ENCODE measurements around the gene UBASH3B.
"Not testable (repeated sequence)": the region's sequence is repeated elsewhere in the genome, so short reads cannot be mapped to it uniquely, and the experiment has no call there.

The UBASH3B gene

GRCh38 chr11:122807731-122808477 is 152.4 kb downstream of the UBASH3B start:
- H3K27me3 Mint-ChIP-seq (ENCODE audit: low read depth) = no peaks in the 10 kb centered on the region
- peaks cover 10% of the 10 kb centered on the region for H3K4me1 Mint-ChIP-seq (ENCODE audit: low read depth)
- H3K9me3 Mint-ChIP-seq = no peaks in the 10 kb centered on the region
- no peak overlapping the region for H3K27ac Mint-ChIP-seq
- no peaks in the 10 kb centered on the region for H3K36me3 Mint-ChIP-seq (ENCODE audit: low read depth)
- no peak overlapping the region for H3K4me3 Mint-ChIP-seq

GRCh38 chr11:122808478-122808869 is 153.0 kb downstream of the UBASH3B start:
- Mint-ChIP-seq H3K4me3 (no peak overlapping the region), H3K4me1 (ENCODE audit: low read depth) (peaks cover 10% of the 10 kb centered on the region), H3K36me3 (ENCODE audit: low read depth) (no peaks in the 10 kb centered on the region), H3K9me3 (no peaks in the 10 kb centered on the region), H3K27ac (no peak overlapping the region), H3K27me3 (ENCODE audit: low read depth) (peaks cover 3% of the 10 kb centered on the region)

DNA sequence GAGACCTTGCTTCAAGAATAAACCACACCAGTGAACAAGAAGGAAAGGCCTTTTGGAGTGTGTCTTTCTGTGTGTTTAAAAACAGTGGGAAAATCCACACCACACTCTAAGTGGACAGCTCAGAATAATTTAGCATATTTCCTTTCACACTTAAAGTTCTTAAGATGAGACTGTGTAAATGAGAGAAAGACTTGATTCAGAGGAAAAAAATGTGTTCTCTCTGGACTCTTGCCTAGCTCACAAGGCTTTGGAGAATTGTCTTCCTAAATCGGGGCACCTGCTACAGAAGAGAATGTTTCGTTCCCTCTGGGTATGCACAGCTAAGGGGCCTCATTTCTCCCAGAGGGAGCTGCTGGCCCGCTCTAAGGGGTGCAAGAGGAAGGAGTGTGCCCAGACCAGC is 154.3 kb downstream of the UBASH3B start:
- Mint-ChIP-seq H3K4me1 (ENCODE audit: low read depth) (peaks cover 10% of the 10 kb centered on the region), H3K27ac (no peak overlapping the region)

GRCh38 chr11:122811721-122812120 is 156.2 kb downstream of the UBASH3B start:
- Mint-ChIP-seq H3K27ac (no peak overlapping the region), H3K27me3 (ENCODE audit: low read depth) (peaks cover 4% of the 10 kb centered on the region), H3K4me3 (no peak overlapping the region), H3K9me3 (no peaks in the 10 kb centered on the region), H3K4me1 (ENCODE audit: low read depth) (peaks cover 10% of the 10 kb centered on the region), H3K36me3 (ENCODE audit: low read depth) (no peaks in the 10 kb centered on the region)

More for the DNA sequence above, 154.3 kb downstream of the UBASH3B start:
- H3K36me3 Mint-ChIP-seq (ENCODE audit: low read depth) = no peaks in the 10 kb centered on the region
- H3K9me3 Mint-ChIP-seq = no peaks in the 10 kb centered on the region
- H3K4me3 Mint-ChIP-seq = no peak overlapping the region
- H3K27me3 Mint-ChIP-seq (ENCODE audit: low read depth) = peaks cover 4% of the 10 kb centered on the region

DNA sequence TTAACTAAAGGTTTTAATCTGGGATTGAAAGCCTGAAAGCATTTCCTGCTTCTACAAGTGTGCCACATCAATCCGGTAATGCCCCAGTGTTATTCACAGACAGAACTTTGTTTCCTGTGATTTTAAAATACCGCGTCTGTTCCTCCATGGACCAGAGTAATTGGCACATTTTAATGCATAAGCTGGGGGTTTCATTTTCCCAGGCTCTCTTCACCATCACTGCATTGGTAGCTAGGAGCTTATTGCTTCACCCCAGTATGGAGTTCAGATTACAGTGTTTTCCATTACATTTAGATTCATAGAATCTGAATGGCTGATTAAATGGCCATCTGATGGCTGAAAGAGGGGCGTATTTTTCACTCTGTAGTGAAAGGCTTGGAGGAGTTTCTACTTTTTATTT is 157.1 kb downstream of the UBASH3B start:
- Mint-ChIP-seq H3K4me3 (no peak overlapping the region), H3K9me3 (no peaks in the 10 kb centered on the region), H3K27me3 (ENCODE audit: low read depth) (peaks cover 7% of the 10 kb centered on the region), H3K27ac (no peak overlapping the region), H3K4me1 (ENCODE audit: low read depth) (peaks cover 10% of the 10 kb centered on the region), H3K36me3 (ENCODE audit: low read depth) (no peaks in the 10 kb centered on the region)

GRCh38 chr11:122813176-122813893 is 157.8 kb downstream of the UBASH3B start:
- no peak overlapping the region for H3K4me3 Mint-ChIP-seq
- H3K27me3 Mint-ChIP-seq (ENCODE audit: low read depth) = peaks cover 7% of the 10 kb centered on the region
- H3K4me1 Mint-ChIP-seq (ENCODE audit: low read depth) = peaks cover 5% of the 10 kb centered on the region
- H3K27ac Mint-ChIP-seq = no peak overlapping the region
- H3K36me3 Mint-ChIP-seq (ENCODE audit: low read depth) = no peaks in the 10 kb centered on the region
- no peaks in the 10 kb centered on the region for H3K9me3 Mint-ChIP-seq

GRCh38 chr11:122813894-122814270 is 158.4 kb downstream of the UBASH3B start:
- no peaks in the 10 kb centered on the region for H3K36me3 Mint-ChIP-seq (ENCODE audit: low read depth)
- H3K27me3 Mint-ChIP-seq (ENCODE audit: low read depth) = peaks cover 7% of the 10 kb centered on the region
- no peak overlapping the region for H3K4me3 Mint-ChIP-seq
- H3K27ac Mint-ChIP-seq = no peak overlapping the region
- H3K4me1 Mint-ChIP-seq (ENCODE audit: low read depth) = no peaks in the 10 kb centered on the region
- peaks cover 2% of the 10 kb centered on the region for H3K9me3 Mint-ChIP-seq

DNA sequence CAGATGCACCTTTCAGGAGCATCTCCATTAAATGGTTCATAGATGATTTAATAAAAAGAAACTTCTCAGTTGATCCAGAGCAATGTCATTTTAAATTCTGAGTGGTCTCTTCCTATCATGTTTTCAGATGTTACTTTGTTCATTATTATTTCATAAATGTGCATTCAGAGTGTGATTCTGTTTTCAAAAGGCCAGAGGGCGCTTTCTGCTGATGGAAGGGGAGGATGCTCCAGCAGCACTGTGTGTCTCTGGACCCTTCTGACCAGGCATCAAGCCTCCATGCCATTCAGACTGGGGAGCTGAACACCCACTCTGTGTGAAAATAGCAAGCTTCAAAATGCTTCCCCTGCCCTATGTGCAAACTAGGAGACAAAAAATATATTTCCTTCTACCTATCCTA is 158.9 kb downstream of the UBASH3B start:
- peaks cover 7% of the 10 kb centered on the region for H3K27me3 Mint-ChIP-seq (ENCODE audit: low read depth)
- H3K4me3 Mint-ChIP-seq = no peak overlapping the region
- H3K36me3 Mint-ChIP-seq (ENCODE audit: low read depth) = no peaks in the 10 kb centered on the region
- no peaks in the 10 kb centered on the region for H3K4me1 Mint-ChIP-seq (ENCODE audit: low read depth)
- H3K27ac Mint-ChIP-seq = no peak overlapping the region
- H3K9me3 Mint-ChIP-seq = peaks cover 8% of the 10 kb centered on the region

- H3K27me3 Mint-ChIP-seq (ENCODE audit: low read depth) = peaks cover 7% of the 10 kb centered on the region
- H3K27ac Mint-ChIP-seq = no peak overlapping the region
- no peaks in the 10 kb centered on the region for H3K4me1 Mint-ChIP-seq (ENCODE audit: low read depth)
- H3K9me3 Mint-ChIP-seq = peaks cover 20% of the 10 kb centered on the region
- H3K4me3 Mint-ChIP-seq = no peak overlapping the region
- H3K36me3 Mint-ChIP-seq (ENCODE audit: low read depth) = no peaks in the 10 kb centered on the region
Measured at GRCh38 chr11:122815900-122816299, 160.4 kb downstream of the UBASH3B start.

DNA sequence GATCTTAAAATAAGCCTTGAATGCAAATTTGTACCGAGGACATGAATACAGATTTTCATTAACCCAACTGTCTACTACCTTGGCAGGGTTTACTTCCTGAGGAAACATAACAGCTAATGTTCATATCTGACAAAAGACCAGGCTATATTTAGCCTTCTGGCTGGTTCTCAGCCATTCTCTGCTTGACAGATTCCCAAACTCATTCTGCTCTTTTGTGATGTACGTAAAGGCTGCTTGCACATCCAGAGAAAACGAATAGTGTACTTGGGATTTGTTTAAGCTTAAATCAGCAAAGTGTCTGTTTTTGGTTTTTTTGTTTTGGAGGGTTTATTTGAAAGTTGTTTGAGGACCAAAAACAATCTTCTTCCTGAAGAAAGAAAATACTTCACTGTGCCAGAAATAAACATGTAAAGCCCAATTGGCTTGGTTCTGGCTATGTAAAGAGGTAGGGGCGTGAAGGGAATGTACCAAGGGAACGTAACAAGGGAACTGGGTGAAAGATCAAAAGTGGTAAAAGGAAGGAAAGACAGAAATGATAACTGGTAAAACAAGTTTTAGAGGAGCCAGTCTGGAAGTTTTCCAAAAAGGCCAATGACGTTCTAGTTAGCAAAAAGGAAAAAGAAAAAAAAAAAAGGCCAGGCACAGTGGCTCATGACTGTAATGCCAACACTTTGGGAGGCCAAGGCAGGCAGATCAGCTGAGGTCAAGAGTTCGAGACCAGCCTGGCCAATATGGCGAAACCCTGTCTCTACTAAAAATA is 161.4 kb downstream of the UBASH3B start:
- peaks cover 11% of the 10 kb centered on the region for H3K27me3 Mint-ChIP-seq (ENCODE audit: low read depth)

DNA sequence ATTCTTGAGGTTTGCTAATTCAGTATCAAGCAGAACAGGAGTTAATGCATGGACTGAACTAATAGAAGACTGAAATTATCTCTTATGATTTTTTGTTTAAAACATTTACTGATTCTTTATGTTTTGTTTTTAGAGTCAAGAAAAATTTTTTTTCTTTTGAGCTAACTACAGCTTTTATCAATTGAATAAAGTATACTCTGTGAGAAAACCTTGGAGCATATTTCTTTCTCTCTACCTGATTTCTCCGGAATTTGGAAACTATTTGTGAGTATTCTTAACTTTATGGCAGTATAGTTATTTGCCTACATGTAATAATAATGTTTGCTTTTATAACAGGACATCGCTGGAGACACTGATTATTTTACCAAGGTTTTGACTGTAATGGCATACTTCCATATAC is 164.6 kb downstream of the UBASH3B start:
- Mint-ChIP-seq H3K27ac (no peak overlapping the region), H3K4me1 (ENCODE audit: low read depth) (no peaks in the 10 kb centered on the region), H3K27me3 (ENCODE audit: low read depth) (peaks cover 7% of the 10 kb centered on the region), H3K36me3 (ENCODE audit: low read depth) (no peaks in the 10 kb centered on the region), H3K4me3 (no peak overlapping the region), H3K9me3 (peaks cover 23% of the 10 kb centered on the region)

More for the DNA sequence above, 161.4 kb downstream of the UBASH3B start:
- Mint-ChIP-seq H3K4me3 (no peak overlapping the region), H3K27ac (no peak overlapping the region), H3K4me1 (ENCODE audit: low read depth) (no peaks in the 10 kb centered on the region), H3K36me3 (ENCODE audit: low read depth) (no peaks in the 10 kb centered on the region), H3K9me3 (peaks cover 20% of the 10 kb centered on the region)

GRCh38 chr11:122821169-122821568 is 165.6 kb downstream of the UBASH3B start:
- Mint-ChIP-seq H3K4me1 (ENCODE audit: low read depth) (no peaks in the 10 kb centered on the region), H3K27ac (no peak overlapping the region), H3K9me3 (peaks cover 23% of the 10 kb centered on the region), H3K27me3 (ENCODE audit: low read depth) (peaks cover 7% of the 10 kb centered on the region), H3K36me3 (ENCODE audit: low read depth) (no peaks in the 10 kb centered on the region), H3K4me3 (no peak overlapping the region)

DNA sequence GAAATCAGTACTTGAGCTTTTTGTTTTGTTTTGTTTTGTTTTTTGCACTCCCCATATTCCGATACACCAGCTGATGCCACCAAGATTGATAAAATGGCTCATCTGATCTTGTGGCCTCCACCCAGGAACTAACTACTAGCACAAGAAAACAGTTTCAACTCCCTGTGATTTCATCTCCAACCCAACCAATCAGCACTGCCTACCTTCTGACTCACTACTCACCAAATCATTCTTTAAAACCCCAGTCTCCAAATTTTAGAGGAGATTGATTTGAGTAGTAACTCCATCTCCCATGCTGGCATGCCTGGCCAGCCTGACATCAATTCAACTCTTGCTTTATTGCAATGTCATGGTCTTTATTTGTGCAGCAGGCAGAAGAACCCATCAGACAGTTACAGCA is 166.7 kb downstream of the UBASH3B start:
- Mint-ChIP-seq H3K4me3 (no peak overlapping the region), H3K4me1 (ENCODE audit: low read depth) (no peaks in the 10 kb centered on the region), H3K27ac (no peak overlapping the region), H3K9me3 (peaks cover 23% of the 10 kb centered on the region), H3K27me3 (ENCODE audit: low read depth) (peaks cover 4% of the 10 kb centered on the region), H3K36me3 (ENCODE audit: low read depth) (no peaks in the 10 kb centered on the region)

DNA sequence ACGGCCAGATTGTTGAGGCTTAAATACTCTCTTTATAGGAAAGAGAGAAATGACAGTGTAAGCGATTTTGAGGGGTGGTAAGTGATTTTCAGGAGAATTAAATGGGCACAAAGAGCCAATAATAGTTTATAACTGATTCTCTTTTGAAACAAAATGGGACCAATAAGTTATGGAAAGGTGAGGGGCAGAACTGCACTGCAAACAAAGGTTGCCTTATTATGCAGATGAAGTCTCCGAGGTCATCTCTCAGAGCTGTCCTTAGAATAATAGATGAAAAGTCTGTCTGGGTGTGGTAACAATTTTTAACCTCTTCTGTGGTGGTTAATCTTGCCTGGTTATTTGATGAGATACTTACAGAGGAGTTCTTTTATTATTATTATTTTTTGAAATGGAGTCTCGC is 168.0 kb downstream of the UBASH3B start:
- Mint-ChIP-seq H3K27ac (no peak overlapping the region), H3K36me3 (ENCODE audit: low read depth) (no peaks in the 10 kb centered on the region), H3K27me3 (ENCODE audit: low read depth) (peaks cover 4% of the 10 kb centered on the region), H3K9me3 (peaks cover 23% of the 10 kb centered on the region), H3K4me3 (no peak overlapping the region), H3K4me1 (ENCODE audit: low read depth) (no peaks in the 10 kb centered on the region)

DNA sequence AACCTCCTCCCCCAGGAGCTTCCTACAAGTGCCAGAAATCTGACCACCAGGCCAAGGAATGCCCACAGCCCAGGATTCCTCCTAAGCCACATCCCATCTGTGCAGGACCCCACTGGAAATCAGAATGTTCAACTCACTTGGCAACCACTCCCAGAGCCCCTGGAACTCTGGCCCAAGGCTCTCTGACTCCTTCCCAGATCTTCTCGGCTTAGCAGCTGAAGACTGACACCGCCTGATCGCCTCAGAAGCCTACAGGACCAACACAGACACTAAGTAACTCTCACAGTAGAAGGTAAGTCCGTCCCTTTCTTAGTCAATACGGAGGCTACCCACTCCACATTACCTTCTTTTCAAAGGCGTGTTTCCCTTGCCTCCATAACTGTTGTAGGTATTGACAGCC is 173.8 kb downstream of the UBASH3B start:
- H3K9me3 Mint-ChIP-seq; H3K4me1 Mint-ChIP-seq (ENCODE audit: low read depth); H3K4me3 Mint-ChIP-seq; H3K36me3 Mint-ChIP-seq (ENCODE audit: low read depth); H3K27ac Mint-ChIP-seq; H3K27me3 Mint-ChIP-seq (ENCODE audit: low read depth): not testable (repeated sequence)
